Activated CD8-positive, alpha-beta memory T cell treated with anti-CD3 and anti-CD28 coated beads, Interleukin-2, amount 50 U/mL, for 24 hours (primary cell): ENCODE data around the gene TJAP1.
"Not testable (repeated sequence)": the region's sequence is repeated elsewhere in the genome, so short reads cannot be mapped to it uniquely, and the experiment has no call there.

Experiments
- DNase-seq: peaks from one replicate; pipeline ENCODE4 v3.0.0-alpha.2; 2020; ENCODE audit errors: extremely low read depth

The TJAP1 gene

DNA sequence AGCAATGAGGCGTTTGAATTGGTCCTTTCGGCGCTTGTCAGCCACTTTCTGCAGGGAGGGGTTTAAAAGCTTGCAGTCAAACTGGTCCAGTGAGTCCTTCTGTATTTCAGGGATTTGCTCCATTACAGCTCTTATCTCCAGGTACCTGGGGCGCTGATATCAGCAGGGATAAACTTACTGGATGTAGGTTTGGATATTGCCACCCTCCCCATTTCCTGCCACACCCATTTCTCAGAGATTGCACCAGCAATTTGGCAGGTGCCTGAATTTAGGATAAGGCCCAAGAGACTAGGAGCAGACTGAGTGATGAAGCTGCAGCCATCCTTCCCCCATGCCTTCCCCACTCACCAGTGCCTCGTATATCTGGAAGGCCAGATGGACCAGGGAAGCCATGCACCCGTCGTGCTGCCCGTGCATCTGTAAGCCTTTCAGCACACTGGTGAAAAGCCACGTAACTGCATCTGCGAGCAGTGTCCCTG is 47.2 kb downstream of the TJAP1 start:
- DNase-seq = no peak

DNA sequence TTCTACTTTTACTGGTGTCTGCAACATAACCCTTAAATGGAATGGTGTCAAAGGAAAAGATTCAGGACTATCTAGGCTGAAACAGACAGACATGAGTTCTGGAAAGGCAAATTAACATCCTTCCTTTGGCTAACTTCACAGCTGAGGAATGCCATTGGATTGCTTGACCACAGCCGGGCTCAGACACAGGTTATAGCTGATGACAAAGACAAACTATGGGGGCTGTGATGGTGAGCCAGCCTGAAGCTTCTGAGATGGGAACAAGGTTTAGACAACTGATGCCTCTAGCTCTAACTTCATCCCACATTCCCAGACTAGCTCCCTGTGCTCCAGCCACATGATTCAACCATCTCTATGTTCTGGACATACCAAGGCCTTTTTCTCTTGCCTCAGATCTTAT is 54.8 kb downstream of the TJAP1 start:
- no peak for DNase-seq

DNA sequence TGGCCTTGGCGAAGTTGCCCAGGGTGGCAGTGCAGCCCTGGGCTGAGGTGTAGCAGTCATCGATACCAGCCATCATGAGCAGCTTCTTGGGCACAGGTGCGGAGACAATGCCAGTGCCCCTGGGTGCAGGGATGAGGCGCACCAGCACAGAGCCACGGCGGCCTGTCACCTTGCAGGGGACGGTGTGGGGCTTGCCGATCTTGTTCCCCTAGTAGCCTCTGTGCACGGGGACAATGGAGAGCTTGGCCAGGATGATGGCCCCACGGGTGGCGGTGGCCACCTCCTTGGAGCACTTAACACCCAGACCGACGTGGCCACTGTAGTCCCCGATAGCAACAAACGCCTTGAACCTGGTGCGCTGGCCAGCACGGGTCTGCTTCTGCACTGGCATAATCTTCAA is 61.6 kb downstream of the TJAP1 start:
- DNase-seq = not testable (repeated sequence)

DNA sequence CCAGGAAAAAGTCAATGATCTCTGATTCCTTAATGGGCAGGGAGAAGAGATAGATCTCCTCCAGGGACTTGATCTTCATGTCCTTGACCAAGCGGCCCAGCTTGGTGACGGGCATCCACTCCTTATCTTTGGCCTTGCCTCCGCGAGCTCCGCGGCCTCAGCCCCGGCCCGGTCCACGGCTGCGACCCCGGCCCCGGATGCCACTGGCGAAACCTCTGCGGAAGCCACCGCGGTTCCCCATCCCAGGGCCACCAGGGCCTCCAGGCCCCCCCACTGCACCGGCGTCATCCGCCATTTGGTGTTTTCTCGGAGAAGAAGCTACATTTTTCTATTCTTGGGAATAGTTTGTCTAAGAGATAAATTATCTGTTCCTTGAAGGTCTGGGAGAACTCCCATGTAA is 62.0 kb downstream of the TJAP1 start:
- DNase-seq = not testable (repeated sequence)

DNA sequence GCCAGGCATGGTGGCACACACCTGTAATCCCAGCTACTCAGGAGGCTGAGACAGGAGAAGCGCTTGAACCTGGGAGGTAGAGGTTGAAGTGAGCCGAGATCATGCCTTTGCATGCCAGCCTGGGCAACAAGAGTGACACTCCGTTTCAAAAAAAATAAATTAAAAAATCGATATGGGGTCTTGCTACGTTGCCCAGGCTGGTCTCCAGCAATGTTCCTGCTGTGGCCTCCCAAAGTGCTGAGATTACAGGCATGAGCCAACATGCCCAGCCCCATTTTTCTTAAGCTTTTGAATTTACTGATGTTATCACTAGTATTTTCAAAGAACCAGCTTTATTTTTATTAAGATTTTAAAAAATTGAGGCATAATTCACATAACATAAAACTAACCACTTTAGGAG is 63.1 kb downstream of the TJAP1 start:
- DNase-seq = no peak

DNA sequence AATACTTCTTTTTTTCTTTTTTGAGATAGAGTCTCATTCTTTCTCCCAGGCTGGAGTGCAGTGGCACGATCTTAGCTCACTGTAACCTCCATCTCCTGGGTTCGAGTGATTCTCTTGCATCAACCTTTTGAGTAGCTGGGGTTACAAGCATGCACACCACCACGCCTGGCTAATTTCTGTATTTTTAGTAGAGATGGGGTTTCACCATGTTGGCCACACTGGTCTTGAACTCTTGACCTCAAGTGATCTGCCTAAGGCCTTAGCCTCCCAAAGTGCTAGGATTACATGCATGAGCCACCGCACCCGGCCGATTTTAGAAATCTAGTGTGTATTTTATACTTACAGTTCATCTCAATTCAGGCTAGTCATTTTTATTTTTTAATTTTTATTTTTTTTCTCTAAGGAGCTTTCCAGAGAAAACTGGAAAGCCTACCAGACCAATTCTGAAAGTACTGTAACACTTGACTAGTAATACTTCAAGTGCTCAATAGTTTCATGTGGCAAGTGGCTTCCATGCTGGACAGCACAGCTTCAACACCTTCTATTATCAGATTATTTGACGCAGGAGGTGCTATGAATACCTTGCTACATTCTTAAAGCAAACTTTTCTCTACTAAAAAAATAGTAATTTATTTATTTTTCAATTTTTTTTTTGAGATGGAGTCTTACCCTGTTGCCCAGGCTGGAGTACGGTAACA is 64.6 kb downstream of the TJAP1 start:
- DNase-seq = no peak

DNA sequence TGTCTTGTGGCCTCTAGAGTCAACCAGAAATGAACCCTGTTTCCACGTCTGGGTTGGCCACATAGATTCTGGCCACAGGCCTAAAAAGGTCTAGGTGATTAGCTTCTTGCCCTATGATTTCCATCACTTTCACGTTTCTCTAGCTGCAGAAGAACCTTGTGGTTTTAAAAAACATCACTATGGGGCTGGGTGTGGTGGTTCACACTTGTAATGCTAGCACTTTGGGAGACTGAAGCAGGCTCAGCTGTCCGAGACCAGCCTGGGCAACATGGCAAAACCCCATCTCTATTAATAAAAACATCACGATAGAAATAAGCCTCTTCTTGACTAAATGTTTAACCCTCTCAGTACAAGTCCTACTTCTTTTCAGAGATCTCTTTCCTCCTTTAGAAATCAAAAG is 67.1 kb downstream of the TJAP1 start:
- DNase-seq = no peak

DNA sequence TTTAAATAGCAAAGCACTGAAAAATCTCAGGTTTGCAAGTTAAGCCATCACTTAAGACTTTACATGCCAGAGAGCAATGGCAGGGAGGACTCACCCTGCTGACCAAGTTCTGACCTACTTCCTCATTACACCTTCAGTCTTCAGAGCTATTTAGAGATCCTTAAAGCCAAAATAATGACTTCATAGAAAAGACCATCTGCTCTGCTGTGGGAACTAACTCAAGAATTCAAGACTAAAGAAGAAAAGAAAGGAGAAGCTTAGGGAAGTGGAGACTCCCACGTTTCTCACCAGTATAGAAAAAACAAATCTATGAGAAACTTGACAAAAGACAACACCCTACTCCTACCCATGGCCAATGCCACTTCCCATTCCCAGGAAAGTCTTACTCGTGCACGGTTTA is 69.9 kb downstream of the TJAP1 start:
- no peak for DNase-seq
